Measurements from ENCODE around the gene PYGB.

Gene PYGB

DNA sequence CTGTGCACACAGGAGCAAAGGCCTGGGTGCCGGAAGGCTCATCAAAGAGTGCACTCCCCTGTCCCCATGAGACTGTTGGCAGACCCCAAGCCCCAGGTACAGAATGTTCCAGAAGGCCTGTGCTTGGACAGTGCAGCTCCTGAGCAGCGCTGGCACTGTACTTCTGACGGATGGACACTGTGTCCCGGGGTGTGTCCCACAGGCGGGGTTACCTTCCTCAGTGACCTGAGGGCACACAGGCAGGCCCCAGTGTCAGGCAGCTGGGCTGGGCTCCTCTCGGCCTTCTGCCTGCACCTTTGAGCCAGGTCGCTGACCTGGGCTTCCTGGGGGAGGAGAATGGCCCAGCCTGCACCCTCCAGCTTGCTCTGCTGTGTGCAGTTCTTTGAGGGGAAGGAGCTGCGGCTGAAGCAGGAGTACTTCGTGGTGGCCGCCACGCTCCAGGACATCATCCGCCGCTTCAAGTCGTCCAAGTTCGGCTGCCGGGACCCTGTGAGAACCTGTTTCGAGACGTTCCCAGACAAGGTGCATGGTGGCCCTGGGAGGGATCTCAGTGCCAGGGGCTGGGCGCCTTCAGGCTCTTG lies 30.1 kb downstream of the PYGB start:
- ChIA-PET CTCF (no interaction called here), POLR2A (no interaction called here)
- H3K4me1 ChIP-seq (ENCODE audit: control insufficient read depth, insufficient read depth, low read length): no peaks in the 10 kb centered on the region
- TF ChIP-seq SALL2 (tag by site-specific recombination; IDR thresholded peaks at IDR 0.05; ENCODE audit: borderline replicate concordance) (no peak), YY1 (tag by site-specific recombination; IDR thresholded peaks at IDR 0.05) (no peak), SETDB1 (IDR thresholded peaks at IDR 0.05; ENCODE audit: insufficient read length, low read length) (no peak), ZNF140 (tag by site-specific recombination; IDR thresholded peaks at IDR 0.05) (no peak), KLF7 (tag by site-specific recombination; IDR thresholded peaks at IDR 0.05; ENCODE audit: borderline replicate concordance) (no peak), ZNF549 (tag by site-specific recombination; IDR thresholded peaks at IDR 0.05) (no peak), ZNF660 (tag by site-specific recombination; IDR thresholded peaks at IDR 0.05) (no peak), ZNF792 (tag by site-specific recombination; IDR thresholded peaks at IDR 0.05) (no peak), ZNF624 (tag by site-specific recombination; IDR thresholded peaks at IDR 0.05) (no peak), YY2 (tag by site-specific recombination; IDR thresholded peaks at IDR 0.05) (no peak)
- TF ChIP-seq, protein P1, sequence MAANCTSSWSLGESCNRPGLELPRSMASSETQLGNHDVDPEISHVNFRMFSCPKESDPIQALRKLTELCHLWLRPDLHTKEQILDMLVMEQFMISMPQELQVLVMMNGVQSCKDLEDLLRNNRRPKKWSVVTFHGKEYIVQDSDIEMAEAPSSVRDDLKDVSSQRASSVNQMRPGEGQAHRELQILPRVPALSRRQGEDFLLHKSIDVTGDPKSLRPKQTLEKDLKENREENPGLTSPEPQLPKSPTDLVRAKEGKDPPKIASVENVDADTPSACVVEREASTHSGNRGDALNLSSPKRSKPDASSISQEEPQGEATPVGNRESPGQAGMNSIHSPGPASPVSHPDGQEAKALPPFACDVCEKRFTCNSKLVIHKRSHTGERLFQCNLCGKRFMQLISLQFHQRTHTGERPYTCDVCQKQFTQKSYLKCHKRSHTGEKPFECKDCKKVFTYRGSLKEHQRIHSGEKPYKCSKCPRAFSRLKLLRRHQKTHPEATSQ (tag by site-specific recombination; IDR thresholded peaks at IDR 0.05): no peak
- TF ChIP-seq, protein P2, sequence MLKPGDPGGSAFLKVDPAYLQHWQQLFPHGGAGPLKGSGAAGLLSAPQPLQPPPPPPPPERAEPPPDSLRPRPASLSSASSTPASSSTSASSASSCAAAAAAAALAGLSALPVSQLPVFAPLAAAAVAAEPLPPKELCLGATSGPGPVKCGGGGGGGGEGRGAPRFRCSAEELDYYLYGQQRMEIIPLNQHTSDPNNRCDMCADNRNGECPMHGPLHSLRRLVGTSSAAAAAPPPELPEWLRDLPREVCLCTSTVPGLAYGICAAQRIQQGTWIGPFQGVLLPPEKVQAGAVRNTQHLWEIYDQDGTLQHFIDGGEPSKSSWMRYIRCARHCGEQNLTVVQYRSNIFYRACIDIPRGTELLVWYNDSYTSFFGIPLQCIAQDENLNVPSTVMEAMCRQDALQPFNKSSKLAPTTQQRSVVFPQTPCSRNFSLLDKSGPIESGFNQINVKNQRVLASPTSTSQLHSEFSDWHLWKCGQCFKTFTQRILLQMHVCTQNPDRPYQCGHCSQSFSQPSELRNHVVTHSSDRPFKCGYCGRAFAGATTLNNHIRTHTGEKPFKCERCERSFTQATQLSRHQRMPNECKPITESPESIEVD (tag by site-specific recombination; IDR thresholded peaks at IDR 0.05): no peak
- TF ChIP-seq, protein P3, sequence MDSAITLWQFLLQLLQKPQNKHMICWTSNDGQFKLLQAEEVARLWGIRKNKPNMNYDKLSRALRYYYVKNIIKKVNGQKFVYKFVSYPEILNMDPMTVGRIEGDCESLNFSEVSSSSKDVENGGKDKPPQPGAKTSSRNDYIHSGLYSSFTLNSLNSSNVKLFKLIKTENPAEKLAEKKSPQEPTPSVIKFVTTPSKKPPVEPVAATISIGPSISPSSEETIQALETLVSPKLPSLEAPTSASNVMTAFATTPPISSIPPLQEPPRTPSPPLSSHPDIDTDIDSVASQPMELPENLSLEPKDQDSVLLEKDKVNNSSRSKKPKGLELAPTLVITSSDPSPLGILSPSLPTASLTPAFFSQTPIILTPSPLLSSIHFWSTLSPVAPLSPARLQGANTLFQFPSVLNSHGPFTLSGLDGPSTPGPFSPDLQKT (IDR thresholded peaks at IDR 0.05; ENCODE audit: borderline replicate concordance, low read depth, low read length): no peak
- TF ChIP-seq, protein P4, sequence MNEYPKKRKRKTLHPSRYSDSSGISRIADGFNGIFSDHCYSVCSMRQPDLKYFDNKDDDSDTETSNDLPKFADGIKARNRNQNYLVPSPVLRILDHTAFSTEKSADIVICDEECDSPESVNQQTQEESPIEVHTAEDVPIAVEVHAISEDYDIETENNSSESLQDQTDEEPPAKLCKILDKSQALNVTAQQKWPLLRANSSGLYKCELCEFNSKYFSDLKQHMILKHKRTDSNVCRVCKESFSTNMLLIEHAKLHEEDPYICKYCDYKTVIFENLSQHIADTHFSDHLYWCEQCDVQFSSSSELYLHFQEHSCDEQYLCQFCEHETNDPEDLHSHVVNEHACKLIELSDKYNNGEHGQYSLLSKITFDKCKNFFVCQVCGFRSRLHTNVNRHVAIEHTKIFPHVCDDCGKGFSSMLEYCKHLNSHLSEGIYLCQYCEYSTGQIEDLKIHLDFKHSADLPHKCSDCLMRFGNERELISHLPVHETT (tag by site-specific recombination; IDR thresholded peaks at IDR 0.05): no peak
- H3K36me3 ChIP-seq (ENCODE audit: control insufficient read depth in 2 of 2, insufficient read depth in 1 of 2, low read length in 2 of 2): peaks cover 0 to 96% of the 10 kb centered on the region in 2 experiments; a peak in 2 of 3 replicates
- no peaks in the 10 kb centered on the region for H3K9me3 ChIP-seq (ENCODE audit: control insufficient read depth, insufficient read depth, low read depth, low read length)
- H3K27ac ChIP-seq (ENCODE audit: extremely low read depth, low read depth, low read length): no peak overlapping the region
- no peak overlapping the region for H3K4me3 ChIP-seq (ENCODE audit: low read depth, low read length)

DNA sequence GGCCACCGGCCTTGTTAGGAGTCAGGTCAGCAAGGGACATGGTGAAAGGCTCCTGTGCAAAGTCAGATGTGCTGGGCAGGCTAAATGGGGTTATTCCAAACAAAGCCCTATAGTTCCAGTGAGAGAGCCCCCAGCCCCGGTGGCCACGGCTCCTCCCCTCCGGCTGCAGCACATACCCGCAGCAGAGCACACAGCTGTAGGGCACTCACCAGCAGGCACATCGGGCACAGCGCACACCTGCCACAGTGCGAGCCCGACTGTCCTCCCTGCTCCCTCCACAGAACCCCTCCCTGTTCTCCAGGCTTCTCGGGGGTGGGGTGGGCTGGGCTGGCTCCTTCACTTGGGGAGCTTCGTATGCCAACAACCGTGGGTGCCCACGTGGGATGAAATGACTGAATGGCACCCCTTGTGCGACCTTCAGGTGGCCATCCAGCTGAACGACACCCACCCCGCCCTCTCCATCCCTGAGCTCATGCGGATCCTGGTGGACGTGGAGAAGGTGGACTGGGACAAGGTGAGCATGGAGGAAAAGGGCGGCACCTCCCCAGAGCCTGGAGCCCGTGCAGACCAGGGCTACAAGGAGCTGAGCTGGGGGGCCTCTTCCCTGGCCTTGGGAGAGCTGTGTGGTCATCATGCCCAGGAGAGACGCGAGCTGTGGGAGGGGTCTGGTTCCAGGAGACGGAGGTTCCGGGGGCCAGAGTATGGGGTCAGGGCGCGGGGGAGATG lies 30.9 kb downstream of the PYGB start:
- ChIA-PET POLR2A (no interaction called here), CTCF (interaction anchor here (0.6 kb wide), 1 partner anchor 1340 kb away, joined by 9 read pairs; no protein-coding TSS in a partner anchor)
- no peak overlapping the region for H3K27ac ChIP-seq (ENCODE audit: extremely low read depth, low read depth, low read length)
- peaks cover 0 to 97% of the 10 kb centered on the region in 2 experiments; a peak in 2 of 3 replicates for H3K36me3 ChIP-seq (ENCODE audit: control insufficient read depth in 2 of 2, insufficient read depth in 1 of 2, low read length in 2 of 2)
- no peaks in the 10 kb centered on the region for H3K9me3 ChIP-seq (ENCODE audit: control insufficient read depth, insufficient read depth, low read depth, low read length)
- TF ChIP-seq ZNF837 (tag by site-specific recombination; IDR thresholded peaks at IDR 0.05) (no peak), MYNN (tag by site-specific recombination; IDR thresholded peaks at IDR 0.05; ENCODE audit: borderline replicate concordance) (no peak), ZNF16 (tag by site-specific recombination; IDR thresholded peaks at IDR 0.05; ENCODE audit: low read depth) (no peak), FEZF1 (tag by site-specific recombination; IDR thresholded peaks at IDR 0.05) (no peak), ZNF146 (tag by site-specific recombination; IDR thresholded peaks at IDR 0.05) (no peak), SP7 (tag by site-specific recombination; IDR thresholded peaks at IDR 0.05) (no peak)
- TF ChIP-seq, protein P5, sequence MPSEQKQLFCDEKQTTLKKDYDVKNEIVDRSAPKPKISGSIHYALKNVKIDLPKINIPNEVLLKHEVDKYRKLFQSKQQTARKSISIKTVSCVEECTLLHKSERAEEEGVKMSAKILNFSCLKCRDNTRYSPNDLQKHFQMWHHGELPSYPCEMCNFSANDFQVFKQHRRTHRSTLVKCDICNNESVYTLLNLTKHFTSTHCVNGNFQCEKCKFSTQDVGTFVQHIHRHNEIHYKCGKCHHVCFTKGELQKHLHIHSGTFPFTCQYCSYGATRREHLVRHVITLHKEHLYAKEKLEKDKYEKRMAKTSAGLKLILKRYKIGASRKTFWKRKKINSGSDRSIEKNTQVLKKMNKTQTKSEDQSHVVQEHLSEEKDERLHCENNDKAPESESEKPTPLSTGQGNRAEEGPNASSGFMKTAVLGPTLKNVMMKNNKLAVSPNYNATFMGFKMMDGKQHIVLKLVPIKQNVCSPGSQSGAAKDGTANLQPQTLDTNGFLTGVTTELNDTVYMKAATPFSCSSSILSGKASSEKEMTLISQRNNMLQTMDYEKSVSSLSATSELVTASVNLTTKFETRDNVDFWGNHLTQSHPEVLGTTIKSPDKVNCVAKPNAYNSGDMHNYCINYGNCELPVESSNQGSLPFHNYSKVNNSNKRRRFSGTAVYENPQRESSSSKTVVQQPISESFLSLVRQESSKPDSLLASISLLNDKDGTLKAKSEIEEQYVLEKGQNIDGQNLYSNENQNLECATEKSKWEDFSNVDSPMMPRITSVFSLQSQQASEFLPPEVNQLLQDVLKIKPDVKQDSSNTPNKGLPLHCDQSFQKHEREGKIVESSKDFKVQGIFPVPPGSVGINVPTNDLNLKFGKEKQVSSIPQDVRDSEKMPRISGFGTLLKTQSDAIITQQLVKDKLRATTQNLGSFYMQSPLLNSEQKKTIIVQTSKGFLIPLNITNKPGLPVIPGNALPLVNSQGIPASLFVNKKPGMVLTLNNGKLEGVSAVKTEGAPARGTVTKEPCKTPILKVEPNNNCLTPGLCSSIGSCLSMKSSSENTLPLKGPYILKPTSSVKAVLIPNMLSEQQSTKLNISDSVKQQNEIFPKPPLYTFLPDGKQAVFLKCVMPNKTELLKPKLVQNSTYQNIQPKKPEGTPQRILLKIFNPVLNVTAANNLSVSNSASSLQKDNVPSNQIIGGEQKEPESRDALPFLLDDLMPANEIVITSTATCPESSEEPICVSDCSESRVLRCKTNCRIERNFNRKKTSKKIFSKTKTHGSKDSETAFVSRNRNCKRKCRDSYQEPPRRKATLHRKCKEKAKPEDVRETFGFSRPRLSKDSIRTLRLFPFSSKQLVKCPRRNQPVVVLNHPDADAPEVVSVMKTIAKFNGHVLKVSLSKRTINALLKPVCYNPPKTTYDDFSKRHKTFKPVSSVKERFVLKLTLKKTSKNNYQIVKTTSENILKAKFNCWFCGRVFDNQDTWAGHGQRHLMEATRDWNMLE (tag by site-specific recombination; conservative IDR thresholded peaks at IDR 0.05; ENCODE audit: low read depth): no peak
- H3K4me1 ChIP-seq (ENCODE audit: control insufficient read depth, insufficient read depth, low read length): no peaks in the 10 kb centered on the region
- no peak overlapping the region for H3K4me3 ChIP-seq (ENCODE audit: low read depth, low read length)
